GM18858 (cell line): Measurements from ENCODE around the gene LNPEP.
"Not testable (repeated sequence)": the region's sequence is repeated elsewhere in the genome, so short reads cannot be mapped to it uniquely, and the experiment has no call there.

Experiments used
- ATAC-seq: cut with Tn5 transposase; IDR thresholded peaks from one replicate; pipeline ENCODE4 v1.9.1; 2021; ENCODE audit not compliant: unreplicated experiment

LNPEP gene

GRCh38 chr5:97046270-97046982, 110.5 kb downstream of the LNPEP start:
- no peak for ATAC-seq

GRCh38 chr5:97047076-97047475, 111.2 kb downstream of the LNPEP start:
- no peak for ATAC-seq

- no peak for ATAC-seq
Observed at GRCh38 chr5:97049175-97049574, 113.3 kb downstream of the LNPEP start.

- no peak for ATAC-seq
Observed at GRCh38 chr5:97056263-97056662, 120.4 kb downstream of the LNPEP start.

- ATAC-seq = no peak
Observed at GRCh38 chr5:97062046-97062445, 126.2 kb downstream of the LNPEP start.

- no peak for ATAC-seq
Observed at GRCh38 chr5:97063251-97063650, 127.4 kb downstream of the LNPEP start.

GRCh38 chr5:97065475-97065874, 129.6 kb downstream of the LNPEP start:
- no peak for ATAC-seq

- no peak for ATAC-seq
Observed at GRCh38 chr5:97067296-97067850, 131.5 kb downstream of the LNPEP start.

GRCh38 chr5:97070234-97070633, 134.4 kb downstream of the LNPEP start:
- no peak for ATAC-seq

- no peak for ATAC-seq
Observed at GRCh38 chr5:97071101-97071500, 135.2 kb downstream of the LNPEP start.

- ATAC-seq = no peak
Observed at GRCh38 chr5:97071993-97072392, 136.1 kb downstream of the LNPEP start.

GRCh38 chr5:97072696-97073095, 136.8 kb downstream of the LNPEP start:
- ATAC-seq = no peak

GRCh38 chr5:97073420-97073819, 137.5 kb downstream of the LNPEP start:
- ATAC-seq = no peak

GRCh38 chr5:97074859-97075489, 139.1 kb downstream of the LNPEP start:
- no peak for ATAC-seq

- no peak for ATAC-seq
Observed at GRCh38 chr5:97075649-97076048, 139.8 kb downstream of the LNPEP start.

GRCh38 chr5:97076098-97076497, 140.2 kb downstream of the LNPEP start:
- no peak for ATAC-seq

- no peak for ATAC-seq
Observed at GRCh38 chr5:97077246-97077645, 141.4 kb downstream of the LNPEP start.

- ATAC-seq = peak; percentile 53
Observed at GRCh38 chr5:97078958-97079743, 143.3 kb downstream of the LNPEP start.

- ATAC-seq = not testable (repeated sequence)
Observed at GRCh38 chr5:97084782-97085458, 149.0 kb downstream of the LNPEP start.

GRCh38 chr5:97085459-97086181, 149.7 kb downstream of the LNPEP start:
- no peak for ATAC-seq
